Measurements from ENCODE around the gene CBFB.

DNA sequence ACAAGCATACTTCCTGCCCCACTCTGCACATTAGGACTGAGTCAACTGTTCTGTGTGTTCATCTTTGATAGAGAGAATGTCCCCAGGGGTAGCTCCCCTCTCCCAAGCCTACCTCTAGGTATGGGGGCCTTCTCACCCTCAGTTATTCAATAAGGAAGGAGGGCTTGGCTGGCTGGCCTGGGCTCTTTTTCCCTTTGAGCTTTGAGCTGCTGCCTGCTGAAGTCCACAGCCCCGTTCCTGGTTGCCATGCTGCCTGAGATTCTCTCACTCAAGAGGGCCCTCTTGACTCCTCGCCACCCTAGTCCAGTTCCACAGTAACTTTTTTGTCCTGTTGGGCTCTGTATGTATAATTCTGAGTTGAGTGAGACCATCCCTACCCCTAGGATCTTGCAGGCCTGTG lies 116.8 kb downstream of the CBFB start:
- TF ChIP-seq, protein P1, sequence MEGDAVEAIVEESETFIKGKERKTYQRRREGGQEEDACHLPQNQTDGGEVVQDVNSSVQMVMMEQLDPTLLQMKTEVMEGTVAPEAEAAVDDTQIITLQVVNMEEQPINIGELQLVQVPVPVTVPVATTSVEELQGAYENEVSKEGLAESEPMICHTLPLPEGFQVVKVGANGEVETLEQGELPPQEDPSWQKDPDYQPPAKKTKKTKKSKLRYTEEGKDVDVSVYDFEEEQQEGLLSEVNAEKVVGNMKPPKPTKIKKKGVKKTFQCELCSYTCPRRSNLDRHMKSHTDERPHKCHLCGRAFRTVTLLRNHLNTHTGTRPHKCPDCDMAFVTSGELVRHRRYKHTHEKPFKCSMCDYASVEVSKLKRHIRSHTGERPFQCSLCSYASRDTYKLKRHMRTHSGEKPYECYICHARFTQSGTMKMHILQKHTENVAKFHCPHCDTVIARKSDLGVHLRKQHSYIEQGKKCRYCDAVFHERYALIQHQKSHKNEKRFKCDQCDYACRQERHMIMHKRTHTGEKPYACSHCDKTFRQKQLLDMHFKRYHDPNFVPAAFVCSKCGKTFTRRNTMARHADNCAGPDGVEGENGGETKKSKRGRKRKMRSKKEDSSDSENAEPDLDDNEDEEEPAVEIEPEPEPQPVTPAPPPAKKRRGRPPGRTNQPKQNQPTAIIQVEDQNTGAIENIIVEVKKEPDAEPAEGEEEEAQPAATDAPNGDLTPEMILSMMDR (conservative IDR thresholded peaks at IDR 0.05; ENCODE audit: low read depth, low read length) = no peak
- TF ChIP-seq EZH2phosphoT487 (IDR thresholded peaks at IDR 0.05; ENCODE audit: borderline replicate concordance, low read length) = no peak
- no peak for TF ChIP-seq EZH2 (IDR thresholded peaks at IDR 0.05; ENCODE audit: low read length, unreplicated experiment)

Data from PC-3 (cell line).